Fibroblast of villous mesenchyme (primary cell): ENCODE results near the gene RASSF4. TPM values are rescaled to one million over a fixed set of nuclear protein-coding genes. Genes with fewer than 3 reads are reported as not detected.

ENCODE experiments used
- DNase-seq: peaks from one replicate; pipeline ENCODE4 v3.0.0-alpha.2; 2010; ENCODE audit warnings: low read depth
- H3K4me3 ChIP-seq: 2 replicates; pipeline ENCODE4 v1.5.1; 2011; ENCODE audit warnings: low read depth, mild to moderate bottlenecking, low read length
- CTCF ChIP-seq: IDR thresholded peaks from 2 replicates; pipeline ENCODE4 v1.5.1; 2012; ENCODE audit warnings: low read depth, mild to moderate bottlenecking, low read length; ENCODE audit not compliant: insufficient read depth
- total RNA-seq: library from RNA; depleted of rRNA; stranded (reverse); fragments of >200 nt; gene quantifications from 2 replicates; pipeline ENCODE4 v1.2.3, GENCODE V29; 2012

Gene RASSF4
- total RNA-seq, 1 donor, result 6.0 TPM

GRCh38 chr10:45044290-45044689 lies 84.7 kb downstream of the RASSF4 start:
- DNase-seq, result no peak
- no peak overlapping the region for H3K4me3 ChIP-seq
- TF ChIP-seq CTCF, result no peak

Other genes starting within 250 kb of the RASSF4 start
- not detected in 2 replicates for gene TMEM72, start 48.5 kb upstream of the RASSF4 start, total RNA-seq
- gene DEPP1, start 19.0 kb downstream of the RASSF4 start, total RNA-seq, result 17.1 and 29.8 TPM in 2 replicates
- 14.8 and 21.2 TPM in 2 replicates for gene ZNF22, start 41.1 kb downstream of the RASSF4 start, total RNA-seq